Measurements from ENCODE around the gene TBX10. TPM values are rescaled to one million over a fixed set of nuclear protein-coding genes. Genes with fewer than 3 reads are reported as not detected.
"Not testable (repeated sequence)": the region's sequence is repeated elsewhere in the genome, so short reads cannot be mapped to it uniquely, and the experiment has no call there.

Gene TBX10
- total RNA-seq, 1 experiment from 2014 or later, result not detected

DNA sequence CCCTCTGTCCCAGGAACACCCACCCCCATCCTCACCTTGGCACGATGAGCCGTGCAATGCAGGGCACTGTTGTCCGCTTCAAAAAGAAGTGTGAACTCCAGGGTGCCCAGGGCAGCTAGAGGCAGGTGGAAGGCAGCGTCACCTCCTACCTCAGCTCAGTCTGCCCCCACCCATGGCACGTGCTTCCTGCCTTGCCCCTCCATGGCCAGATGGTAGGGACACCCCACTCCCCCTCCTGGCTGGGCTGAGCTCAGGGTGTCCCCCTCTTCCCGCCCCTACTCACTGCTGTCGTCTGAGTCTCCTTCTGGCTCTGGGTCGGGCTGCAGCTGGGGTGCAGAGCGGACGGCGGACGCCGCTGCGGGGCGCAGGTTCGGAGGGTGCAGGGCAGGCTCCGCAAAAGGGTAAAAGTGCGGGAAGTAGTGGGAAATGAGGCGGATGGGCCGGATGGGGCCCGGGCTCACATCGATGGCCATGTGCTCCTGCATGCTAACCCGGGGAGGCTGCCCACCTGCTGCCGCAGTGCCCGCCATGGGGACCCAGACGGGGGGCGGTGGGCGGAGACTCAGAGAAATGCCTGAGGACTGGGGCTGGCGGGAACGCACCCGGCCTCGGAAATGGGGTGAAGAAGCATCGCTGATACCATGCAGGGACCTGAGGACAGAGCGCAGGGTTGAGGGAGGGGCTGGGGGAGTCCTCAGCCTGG, 23.7 kb downstream of the TBX10 start:
- DNase-seq (ENCODE audit: low read depth), result no peak

DNA sequence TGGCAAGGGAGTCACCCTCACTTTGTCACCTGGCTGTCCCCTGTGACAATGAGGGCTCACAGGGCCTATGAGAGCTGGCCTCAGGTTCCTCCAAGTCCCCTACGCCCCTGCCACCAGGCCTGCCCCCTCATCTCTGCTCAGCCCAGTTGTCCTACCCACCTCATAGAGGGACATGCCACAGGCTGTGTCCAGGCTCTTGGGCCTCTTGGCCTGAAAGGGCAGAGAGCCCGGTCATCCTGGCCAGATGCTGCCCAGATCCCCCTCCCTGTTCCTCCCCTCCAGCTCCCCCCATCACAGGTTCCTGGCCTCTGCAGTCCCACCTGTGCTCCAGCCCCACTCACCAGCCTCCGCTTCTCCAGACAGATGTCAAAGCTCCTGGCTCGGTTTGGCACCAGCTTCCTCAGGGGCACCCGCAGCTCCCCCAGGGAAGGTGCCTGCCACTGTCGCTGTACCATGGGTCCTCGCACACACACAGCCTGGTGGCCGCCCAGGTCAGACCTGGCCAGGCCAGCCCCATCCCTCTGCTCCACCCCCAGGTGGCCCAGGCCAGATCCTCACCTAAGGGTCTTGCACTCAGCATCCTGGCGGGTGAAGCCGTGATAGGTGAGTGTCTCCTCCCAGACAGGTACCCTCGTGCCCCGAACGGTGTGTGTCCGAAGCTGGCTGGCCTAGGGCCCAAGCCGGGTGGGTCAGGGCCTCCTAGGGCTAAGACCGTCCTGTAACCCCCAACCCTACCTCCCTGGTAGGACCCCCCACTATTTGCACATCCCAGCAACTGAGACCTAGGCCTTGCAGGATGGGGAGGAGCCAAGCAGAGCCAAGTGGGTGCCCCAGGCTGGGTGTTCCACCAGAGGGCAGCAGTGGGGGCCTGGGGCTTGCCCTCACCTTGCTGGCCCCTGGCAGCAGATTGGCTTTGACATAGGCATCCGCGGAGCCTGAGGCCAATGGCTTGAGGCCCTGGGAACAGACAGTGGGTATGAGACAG, 24.5 kb downstream of the TBX10 start:
- DNase-seq (ENCODE audit: low read depth), result peak; percentile 13

DNA sequence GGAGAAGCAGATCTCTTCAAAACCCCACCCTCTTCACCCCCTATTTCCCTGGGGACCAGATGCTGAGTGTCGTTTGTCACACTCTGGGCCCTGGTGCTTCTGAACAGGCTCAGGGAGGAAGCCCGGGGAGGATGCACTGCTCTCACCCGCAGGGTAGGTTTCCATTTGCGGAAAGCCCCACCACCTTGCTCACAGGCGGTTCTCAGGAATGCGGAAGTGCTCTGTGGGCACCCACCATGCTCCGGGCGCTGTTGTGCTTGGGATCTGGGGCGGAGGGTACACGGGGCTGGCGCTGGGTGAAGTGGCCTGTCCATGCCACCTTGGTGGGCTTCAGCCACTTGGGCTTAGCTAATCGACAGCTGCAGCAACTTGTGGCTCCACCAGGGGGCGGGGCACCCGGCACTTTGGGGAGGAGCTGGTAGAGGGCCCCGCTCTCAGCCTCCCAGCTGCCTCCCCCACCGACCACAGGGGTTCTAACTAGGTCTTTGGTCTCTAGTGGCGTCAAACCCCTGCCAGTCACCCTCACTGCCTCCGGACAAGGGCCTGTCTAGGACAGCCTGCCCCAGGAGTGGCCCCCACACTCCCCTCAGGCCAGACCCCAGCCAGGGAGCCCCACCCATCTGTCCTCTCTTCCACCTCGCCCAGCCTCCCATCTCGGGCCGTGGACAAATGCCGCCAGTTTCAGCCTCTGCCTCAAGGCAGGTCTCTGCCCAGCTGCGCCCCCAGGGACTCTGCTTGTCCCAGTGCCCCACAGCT, 25.4 kb downstream of the TBX10 start:
- DNase-seq (ENCODE audit: low read depth), result peak; percentile 72

GRCh38 chr11:67613313-67613959, 26.1 kb downstream of the TBX10 start:
- no peak for DNase-seq (ENCODE audit: low read depth)

DNA sequence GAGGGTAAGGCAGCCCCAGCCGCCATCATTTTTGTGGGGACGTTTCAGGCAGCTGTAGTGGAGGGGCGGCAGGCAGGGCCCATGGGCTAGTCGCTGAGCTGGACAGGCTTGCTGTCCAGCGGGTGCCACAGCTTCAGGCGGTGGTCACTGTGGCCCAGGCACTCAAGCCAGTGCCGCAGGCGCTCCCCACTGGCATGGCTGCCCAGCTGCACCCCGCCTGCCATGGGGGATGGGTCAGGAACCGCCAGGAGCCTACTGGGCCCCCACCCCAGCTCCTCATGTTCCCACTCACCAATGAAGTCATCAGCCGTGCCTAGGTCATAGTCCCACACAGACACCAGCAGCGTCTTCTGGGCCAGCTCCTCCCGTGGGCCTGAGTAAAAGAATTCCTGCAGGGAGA, 26.8 kb downstream of the TBX10 start:
- DNase-seq (ENCODE audit: low read depth), result no peak

DNA sequence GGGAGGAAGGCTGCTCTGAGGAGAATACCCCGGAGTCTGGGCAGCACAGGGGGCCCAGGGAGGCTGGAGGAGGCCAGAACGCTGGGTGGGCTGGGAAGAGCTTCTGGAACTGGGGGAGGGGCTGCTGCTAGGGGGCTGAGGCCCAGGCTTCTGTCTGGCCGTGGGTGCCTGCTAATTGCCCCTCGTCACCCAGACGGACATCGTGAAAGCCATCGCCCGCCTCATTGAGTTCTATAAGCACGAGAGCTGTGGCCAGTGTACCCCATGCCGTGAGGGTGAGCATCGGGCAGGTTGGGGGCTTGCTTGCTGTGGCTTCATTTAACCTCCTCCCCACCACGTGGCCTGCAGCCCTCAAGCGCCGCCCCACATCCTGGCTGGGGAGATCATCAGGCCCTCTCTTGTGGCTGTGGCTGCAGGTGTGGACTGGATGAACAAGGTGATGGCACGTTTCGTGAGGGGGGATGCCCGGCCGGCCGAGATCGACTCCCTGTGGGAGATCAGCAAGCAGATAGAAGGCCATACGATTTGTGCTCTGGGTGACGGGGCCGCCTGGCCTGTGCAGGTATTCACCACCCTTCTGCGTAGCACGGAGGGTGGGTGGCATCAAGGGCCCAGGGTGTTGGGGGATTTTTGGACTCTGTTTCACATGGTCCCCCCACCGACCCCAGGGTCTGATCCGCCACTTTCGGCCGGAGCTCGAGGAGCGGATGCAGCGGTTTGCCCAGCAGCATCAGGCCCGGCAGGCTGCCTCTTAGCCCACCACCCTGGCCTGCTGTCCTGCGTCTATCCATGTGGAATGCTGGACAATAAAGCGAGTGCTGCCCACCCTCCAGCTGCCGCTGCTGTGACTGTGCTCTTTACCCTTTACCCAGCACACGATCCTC, 27.6 kb downstream of the TBX10 start:
- no peak for DNase-seq (ENCODE audit: low read depth)

- no peak for DNase-seq (ENCODE audit: low read depth)
Observed at GRCh38 chr11:67611165-67611564, 28.4 kb downstream of the TBX10 start.

- DNase-seq (ENCODE audit: low read depth), result no peak
Observed at GRCh38 chr11:67610302-67610868, 29.2 kb downstream of the TBX10 start.

DNA sequence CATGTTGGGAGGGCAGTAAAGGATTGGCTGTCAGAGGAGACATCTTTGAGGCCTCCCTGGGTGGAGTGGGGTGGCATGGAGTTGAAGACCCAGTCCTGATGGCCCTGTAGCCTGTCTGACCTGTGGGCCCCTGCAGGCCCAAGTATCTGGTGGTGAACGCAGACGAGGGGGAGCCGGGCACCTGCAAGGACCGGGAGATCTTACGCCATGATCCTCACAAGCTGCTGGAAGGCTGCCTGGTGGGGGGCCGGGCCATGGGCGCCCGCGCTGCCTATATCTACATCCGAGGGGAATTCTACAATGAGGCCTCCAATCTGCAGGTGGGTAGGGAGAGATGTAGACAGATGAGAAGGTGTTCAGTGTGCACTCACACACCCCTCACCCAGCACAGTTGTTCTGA, 30.2 kb downstream of the TBX10 start:
- DNase-seq (ENCODE audit: low read depth), result no peak

- no peak for DNase-seq (ENCODE audit: low read depth)
Observed at GRCh38 chr11:67608486-67608885, 31.1 kb downstream of the TBX10 start.

DNA sequence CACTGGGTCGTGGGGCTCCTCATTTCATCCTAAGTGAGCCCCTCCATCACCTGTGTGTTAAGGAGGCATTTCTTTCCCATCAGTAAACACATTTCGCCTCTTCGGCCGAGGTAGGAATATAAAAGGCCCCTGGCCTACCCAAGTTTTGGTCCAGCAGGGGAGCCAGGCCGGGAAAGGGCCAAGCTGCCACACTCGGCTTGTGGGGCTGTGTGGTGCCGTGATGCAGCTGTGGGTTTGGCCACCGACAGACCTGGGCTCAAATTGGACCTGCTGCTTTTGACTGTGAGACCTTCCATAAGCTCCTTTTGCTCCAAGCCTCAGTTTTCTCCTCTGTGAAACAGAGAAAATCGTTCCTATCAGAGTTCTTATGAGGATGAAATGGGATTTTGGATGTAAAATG, 32.1 kb downstream of the TBX10 start:
- no peak for DNase-seq (ENCODE audit: low read depth)

DNA sequence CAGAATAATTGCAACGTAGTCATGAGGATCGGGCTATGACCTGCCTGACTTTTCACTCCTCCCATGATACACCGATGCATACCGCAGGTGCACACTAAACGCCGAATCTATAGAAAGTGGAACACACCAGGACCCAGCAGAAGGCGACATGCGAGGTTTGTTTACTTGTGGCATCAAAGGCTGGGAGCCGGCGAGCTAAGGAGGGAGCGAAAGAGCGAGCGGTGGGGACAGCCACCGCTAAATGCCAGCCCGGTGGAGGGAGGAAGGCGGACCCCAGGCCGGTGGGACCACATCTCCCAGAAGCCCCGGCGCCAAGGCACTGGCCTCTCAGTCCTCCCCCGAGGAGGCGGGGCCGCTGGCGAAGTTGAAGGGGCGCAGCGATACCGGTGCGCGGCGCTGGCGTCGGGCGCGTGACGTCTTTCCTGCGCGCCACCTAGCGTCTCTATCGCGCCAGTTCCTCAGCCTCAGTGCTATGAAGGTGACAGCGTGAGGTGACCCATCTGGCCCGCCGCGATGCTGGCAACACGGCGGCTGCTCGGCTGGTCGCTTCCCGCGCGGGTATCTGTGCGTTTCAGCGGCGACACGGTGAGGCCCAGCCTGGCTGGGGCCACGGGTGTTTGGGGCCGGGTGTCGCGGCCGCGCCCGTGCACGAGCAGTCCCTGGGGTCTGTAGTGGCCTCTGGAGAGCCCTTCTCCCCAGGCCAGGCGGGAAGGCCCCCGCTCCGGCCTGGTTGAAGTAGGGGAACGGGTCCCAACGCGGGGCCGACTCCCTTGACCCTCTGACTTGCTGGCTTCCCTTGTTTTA, 32.9 kb downstream of the TBX10 start, which contains the start of gene NDUFV1:
NDUFV1 (plus strand) TSS at position 445 of the 804 bp plus-strand sequence; CDS start at position 514, 69 bp downstream.
- peak; percentile 90 for DNase-seq (ENCODE audit: low read depth)

GRCh38 chr11:67606093-67606491, 33.5 kb downstream of the TBX10 start:
- DNase-seq (ENCODE audit: low read depth), result peak; percentile 33

DNA sequence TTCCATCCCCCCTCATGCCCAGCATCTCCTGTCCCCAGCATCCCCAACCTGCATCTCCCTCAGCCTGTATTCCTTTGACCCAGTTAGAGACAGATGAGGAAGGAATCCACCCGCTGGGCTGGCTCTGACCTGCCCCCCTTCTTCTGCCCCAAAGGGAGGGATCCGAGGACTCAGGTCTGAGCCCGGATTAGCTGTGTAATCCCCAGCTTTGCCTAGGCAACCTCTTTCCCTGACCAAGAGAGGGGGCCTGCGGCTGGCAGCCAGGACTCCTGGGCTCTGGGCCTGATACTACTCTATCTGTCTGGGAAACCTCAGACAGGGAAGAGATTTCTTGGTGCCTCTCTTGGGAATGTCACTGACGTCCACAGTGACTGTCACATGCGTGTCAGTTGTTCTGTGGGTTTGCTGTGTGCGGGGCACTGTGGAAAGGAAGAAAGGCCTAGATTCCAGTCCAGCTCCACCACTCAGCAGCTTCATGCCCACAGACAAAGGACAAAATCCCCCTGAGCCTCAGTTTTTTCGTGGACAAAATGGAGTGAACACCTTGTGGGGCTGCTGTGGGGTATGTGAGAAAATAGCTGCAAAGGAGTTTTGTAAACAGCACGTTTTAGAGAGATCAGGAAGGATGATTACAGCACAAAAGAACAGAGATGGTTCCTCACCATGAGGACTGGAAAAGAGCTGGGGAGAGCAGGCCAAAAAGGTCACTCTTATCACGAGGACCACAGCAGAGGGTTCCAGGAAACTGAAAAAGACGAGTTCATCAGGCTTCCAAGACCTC, 34.1 kb downstream of the TBX10 start:
- DNase-seq (ENCODE audit: low read depth), result no peak

DNA sequence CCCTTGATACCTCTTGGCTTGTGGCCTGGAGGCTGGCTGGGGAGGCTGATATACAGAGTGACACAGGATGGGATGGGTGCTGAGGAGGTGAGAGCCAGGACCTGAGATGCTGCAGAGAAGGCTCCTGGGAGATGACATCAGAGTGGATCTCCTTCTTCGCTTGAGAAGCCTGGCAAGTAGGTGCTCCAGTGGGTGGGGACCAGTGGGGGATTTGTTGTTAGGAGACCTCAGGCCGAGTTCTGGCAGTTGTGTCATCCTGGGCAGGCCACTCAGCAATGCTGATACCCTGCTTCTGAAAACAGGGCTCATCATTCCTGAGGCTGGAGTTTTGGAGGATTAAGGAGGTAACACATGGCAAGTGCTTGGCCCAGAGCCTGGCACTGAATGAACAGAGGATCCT, 34.7 kb downstream of the TBX10 start:
- DNase-seq (ENCODE audit: low read depth), result no peak

DNA sequence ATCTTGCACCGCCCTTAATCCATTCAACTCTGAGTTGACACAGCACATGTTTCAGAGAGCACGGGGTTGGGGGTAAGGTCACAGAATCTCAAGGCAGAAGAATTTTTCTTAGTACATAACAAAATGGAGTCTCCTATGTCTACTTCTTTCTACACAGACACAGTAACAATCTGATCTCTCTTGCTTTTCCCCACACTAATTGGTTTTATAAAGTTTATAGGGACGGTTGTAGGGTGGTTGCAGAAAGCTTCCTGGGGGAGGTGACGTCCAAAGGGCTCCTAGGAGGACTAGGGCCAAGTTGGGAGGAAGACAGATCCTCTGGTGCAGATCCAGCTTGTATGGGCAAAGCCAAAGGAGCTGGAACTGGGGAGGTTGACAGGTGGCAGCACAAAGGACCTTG, 35.4 kb downstream of the TBX10 start:
- not testable (repeated sequence) for DNase-seq (ENCODE audit: low read depth)

GRCh38 chr11:67601098-67601497, 38.5 kb downstream of the TBX10 start:
- no peak for DNase-seq (ENCODE audit: low read depth)

DNA sequence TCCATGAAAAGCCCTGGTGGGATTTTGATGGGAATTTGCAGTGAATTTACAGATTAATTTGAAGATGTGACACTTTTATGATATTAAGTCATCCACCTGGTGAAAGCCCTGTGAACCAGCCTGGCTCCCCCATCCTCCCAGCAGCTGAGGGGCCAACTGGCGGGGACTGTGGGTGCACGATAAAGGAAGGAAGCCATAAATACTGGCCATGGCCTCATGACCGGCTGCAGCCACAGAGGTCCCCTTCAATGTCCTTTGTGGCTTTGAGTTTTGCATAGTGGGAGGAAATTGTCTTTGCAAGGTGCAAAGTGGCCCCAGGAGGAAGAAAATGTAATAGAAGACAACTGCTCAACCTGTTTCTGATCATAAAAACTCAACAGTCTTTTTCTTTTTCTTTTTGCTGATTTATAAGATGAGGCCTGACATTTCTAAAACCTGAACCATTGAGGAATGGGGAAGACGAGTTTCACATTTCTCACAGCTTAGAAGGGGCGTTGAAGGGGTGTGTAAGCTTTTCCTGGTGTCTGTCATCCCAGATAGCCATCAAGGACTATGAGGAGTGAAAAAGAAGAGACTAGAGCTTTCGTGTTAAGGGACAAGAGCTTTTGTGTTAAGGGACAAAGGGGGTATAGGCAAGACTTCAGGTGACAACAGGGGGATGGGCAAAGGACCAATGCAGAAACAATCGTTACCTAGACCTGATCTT, 39.1 kb downstream of the TBX10 start:
- DNase-seq (ENCODE audit: low read depth), result no peak
